GM21515 (cell line): ENCODE results near the gene TGDS.
"Not testable (repeated sequence)": the region's sequence is repeated elsewhere in the genome, so short reads cannot be mapped to it uniquely, and the experiment has no call there.

Experiments used
- ATAC-seq: cut with Tn5 transposase; IDR thresholded peaks from one replicate; pipeline ENCODE4 v1.9.1; 2021; ENCODE audit not compliant: unreplicated experiment

The TGDS gene

GRCh38 chr13:94595950-94596574, at the start of gene TGDS:
Gene TGDS, minus strand, starts transcription at chr13:94596152. Its CDS starts 16 bp downstream, at chr13:94596136.
- peak; percentile 98 for ATAC-seq

- ATAC-seq = no peak
Measured at GRCh38 chr13:94641409-94641941, 45.5 kb upstream of the TGDS start.

- ATAC-seq = no peak
Measured at GRCh38 chr13:94640721-94641120, 44.8 kb upstream of the TGDS start.

GRCh38 chr13:94637677-94638076, 41.7 kb upstream of the TGDS start:
- not testable (repeated sequence) for ATAC-seq

GRCh38 chr13:94636942-94637578, 41.1 kb upstream of the TGDS start:
- ATAC-seq = no peak

- ATAC-seq = not testable (repeated sequence)
Measured at GRCh38 chr13:94636096-94636495, 40.1 kb upstream of the TGDS start.

- ATAC-seq = no peak
Measured at GRCh38 chr13:94632226-94632980, 36.5 kb upstream of the TGDS start.

GRCh38 chr13:94630858-94631257, 34.9 kb upstream of the TGDS start:
- ATAC-seq = no peak

- ATAC-seq = no peak
Measured at GRCh38 chr13:94623316-94623715, 27.4 kb upstream of the TGDS start.

- ATAC-seq = no peak
Measured at GRCh38 chr13:94622344-94622743, 26.4 kb upstream of the TGDS start.

GRCh38 chr13:94620286-94620896, 24.4 kb upstream of the TGDS start:
- ATAC-seq = peak; percentile 79

- no peak for ATAC-seq
Measured at GRCh38 chr13:94617389-94618000, 21.5 kb upstream of the TGDS start.

GRCh38 chr13:94613051-94613450, 17.1 kb upstream of the TGDS start:
- ATAC-seq = no peak

- no peak for ATAC-seq
Measured at GRCh38 chr13:94612050-94612449, 16.1 kb upstream of the TGDS start.

- ATAC-seq = no peak
Measured at GRCh38 chr13:94610475-94610874, 14.5 kb upstream of the TGDS start.

- no peak for ATAC-seq
Measured at GRCh38 chr13:94609196-94609595, 13.2 kb upstream of the TGDS start.

- no peak for ATAC-seq
Measured at GRCh38 chr13:94608586-94608985, 12.6 kb upstream of the TGDS start.

GRCh38 chr13:94607939-94608338, 12.0 kb upstream of the TGDS start:
- no peak for ATAC-seq

- no peak for ATAC-seq
Measured at GRCh38 chr13:94607056-94607455, 11.1 kb upstream of the TGDS start.

- ATAC-seq = no peak
Measured at GRCh38 chr13:94602467-94602866, 6.5 kb upstream of the TGDS start.
